ENCODE measurements around the gene TNNC2. TPM values are rescaled to one million over a fixed set of nuclear protein-coding genes. Genes with fewer than 3 reads are reported as not detected.

TNNC2 gene
- total and polyA plus RNA-seq, 2 of the 8 experiments (the other 6 are each of a cell fraction or from before 2014, with no cell fraction given) = 5.7 to 7.6 TPM

GRCh38 chr20:45833030-45833882, 6.1 kb upstream of the TNNC2 start, which contains the start of gene SNX21 (continued):
- no peak for TF ChIP-seq ZNF274 (IDR thresholded peaks at IDR 0.05; ENCODE audit: borderline replicate concordance, extremely low read depth, low read length)
- TF ChIP-seq PHF8 (conservative IDR thresholded peaks at IDR 0.05; ENCODE audit: low read depth, low read length) = no peak
- 0 out of 2 replicates have a peak, but pooled peaks have one; percentile 6 for TF ChIP-seq JUND (IDR thresholded peaks at IDR 0.05; ENCODE audit: low read length)
- TF ChIP-seq TEAD4 (IDR thresholded peaks at IDR 0.05; ENCODE audit: low read depth, low read length) = no peak
- TF ChIP-seq TAF7 (optimal IDR thresholded peaks at IDR 0.05; ENCODE audit: borderline replicate concordance, low read depth, low read length) = no peak
- no peak for TF ChIP-seq HDAC2 (IDR thresholded peaks at IDR 0.05; ENCODE audit: borderline replicate concordance in 1 of 2, low read depth in 2 of 2, low read length in 2 of 2)
- peak; percentile 78 for TF ChIP-seq CHD2 (IDR thresholded peaks at IDR 0.05; ENCODE audit: low read length)
- no peak; the same call in 1 of the 2 replicates for TF ChIP-seq TBP (IDR thresholded peaks at IDR 0.05; ENCODE audit: low read depth, low read length)
- no peak; the same call in 1 of the 2 replicates for TF ChIP-seq POLR2AphosphoS5 (IDR thresholded peaks at IDR 0.05; ENCODE audit: low read depth, low read length)
- no peak for TF ChIP-seq BACH1 (IDR thresholded peaks at IDR 0.05; ENCODE audit: low read length)
- no peak for TF ChIP-seq POU5F1 (IDR thresholded peaks at IDR 0.05; ENCODE audit: low read depth, low read length)
- no peak for TF ChIP-seq SAP30 (IDR thresholded peaks at IDR 0.05; ENCODE audit: insufficient read depth, insufficient replicate concordance, low read length)
- no peak for TF ChIP-seq SP1 (IDR thresholded peaks at IDR 0.05; ENCODE audit: low read depth, low read length)
- TF ChIP-seq E2F6 (IDR thresholded peaks at IDR 0.05) = no peak
- no peak for TF ChIP-seq NANOG (IDR thresholded peaks at IDR 0.05; ENCODE audit: insufficient read depth, low read depth, low read length, poor library complexity, severe bottlenecking)
- TF ChIP-seq TAF1 (IDR thresholded peaks at IDR 0.05; ENCODE audit: low read depth, low read length) = peak; percentile 56; the same call in 1 of the 2 replicates
- peak; percentile 45; the same call in 1 of the 2 replicates for TF ChIP-seq BRCA1 (IDR thresholded peaks at IDR 0.05; ENCODE audit: low read depth, low read length)
- no peak for TF ChIP-seq EZH2 (IDR thresholded peaks at IDR 0.05; ENCODE audit: low read depth, low read length, severe bottlenecking)
- TF ChIP-seq RNF2 (IDR thresholded peaks at IDR 0.05; ENCODE audit: borderline replicate concordance, low read depth, low read length, missing control alignments, poor library complexity, severe bottlenecking) = no peak
- no peak for TF ChIP-seq RBBP5 (IDR thresholded peaks at IDR 0.05; ENCODE audit: borderline replicate concordance, low read depth, low read length)

Data from H1 (cell line).